Heart right ventricle (tissue), 16 donors: ENCODE results near the gene TFAP2C. TPM values are rescaled to one million over a fixed set of nuclear protein-coding genes. Genes with fewer than 3 reads are reported as not detected.

Experiments used
- ATAC-seq, 8 donors: fragments of 200-7000 bp; cut with Tn5 transposase; one replicate each; pipeline ENCODE4 v1.9.1; 2020; ENCODE audit warnings: mild to moderate bottlenecking in 8 of 8, moderate library complexity in 8 of 8, moderate number of reproducible peaks in 1 of 8
- DNase-seq, 2 donors: peaks; one replicate each; pipeline ENCODE4 v3.0.0-alpha.2; 2020
- H3K27ac ChIP-seq, 10 donors: fragments of 200-600 bp; sonication (generic) in 2 of 10; one replicate each; pipeline versions ENCODE4 v1.5.0 to v1.8.0; 2020 to 2022; ENCODE audit warnings: mild to moderate bottlenecking in 3 of 10
- H3K27me3 ChIP-seq, 7 donors: fragments of 200-600 bp; one replicate each; pipeline ENCODE4 v1.8.0; 2021 to 2022; ENCODE audit warnings: mild to moderate bottlenecking in 2 of 7
- H3K36me3 ChIP-seq, 9 donors: fragments of 200-600 bp; sonication (generic) in 1 of 9; one replicate each; pipeline versions ENCODE4 v1.5.0 to v1.8.0; 2020 to 2022; ENCODE audit warnings: mild to moderate bottlenecking in 2 of 9
- H3K4me1 ChIP-seq, 9 donors: fragments of 200-600 bp; sonication (generic) in 1 of 9; one replicate each; pipeline versions ENCODE4 v1.5.0 to v1.8.0; 2020 to 2022; ENCODE audit warnings: mild to moderate bottlenecking in 4 of 9
- H3K4me3 ChIP-seq, 10 donors: fragments of 200-600 bp; sonication (generic) in 2 of 10; one replicate each; pipeline versions ENCODE4 v1.5.0 to v1.8.0; 2020 to 2022; ENCODE audit warnings: mild to moderate bottlenecking in 7 of 10, moderate library complexity in 2 of 10
- H3K9me3 ChIP-seq, 11 donors: fragments of 200-600 bp in 10 of 11; sonication (generic) in 2 of 11; one replicate each; pipeline versions ENCODE4 v1.5.0 to v1.8.0; 2013 to 2022; ENCODE audit warnings: mild to moderate bottlenecking in 2 of 11, control low read depth in 1 of 11, moderate library complexity in 1 of 11
- WGBS, 2 donors: extraction: QIAGEN DNeasy Blood & Tissue Kit; methylation state at CpG; one replicate each; pipeline ENCODE4 v1.1.7; 2013; ENCODE audit warnings: inconsistent platforms in 1 of 2; 5-methylcytosine and 5-hydroxymethylcytosine counted together
- intact Hi-C, 10 donors: fragments of 100-400 bp; cut with DNase I; formaldehyde crosslinking; loops; one replicate each; pipeline versions ENCODE4 v1.11.1 to v1.14.2; 2022
- polyA plus RNA-seq, 2 donors: library from polyadenylated mRNA; stranded (reverse); fragments of 200-250 nt; gene quantifications; one replicate each; pipeline ENCODE4 v1.2.3, GENCODE V29; 2013
- total RNA-seq, 10 donors: library from RNA; stranded (reverse); fragmentation: NEBNext Ultra II Directional in 3 of 10; extraction: Animal tissue kit (Norgen Biotek cat#: 25700) in 3 of 10; gene quantifications; one replicate each; pipeline versions ENCODE4 v1.2.1 to v1.2.4, GENCODE V29; 2021 to 2023
- TF ChIP-seq, protein P1 (sequence below), 9 donors: fragments of 200-600 bp; sonication (generic) in 2 of 9; IDR thresholded peaks; one replicate each; pipeline versions ENCODE4 v1.5.0 to v1.8.0; 2021 to 2022; ENCODE audit warnings: antibody characterized with exemption in 9 of 9, mild to moderate bottlenecking in 5 of 9, moderate library complexity in 1 of 9
- donor health status: Arrhythmogenic right ventricular cardiomyopathy.
- donor health status: ischemic (EF 13 %, LVEDD 7.1; RV severe dilation, severe dysfunction).
- donor health status: healthy with polysubstance abuse.
- donor health status: DM: no; HTN: yes; CAD: no.
- donor health status: DM: no; HTN: no; CAD: no.
- donor health status: ischemic (EF 25% LVEDD 6.9; RV normal size, moderate dysfunction).
- donor health status: ischemic (EF 25% LVEDD 5.7; RV mildly dilated, moderate dysfunction).
- donor health status: healthy.
- donor health status: DM: yes; HTN: yes; CAD: no.
- donor health status: Ischemic cardiomyopathy.
- donor health status: ischemic (EF 35%, LVEDD 5.7; RV mildly dilated, moderate dysfunction).
- donor health status: nonischemic (EF 11% LVEDD 7.7; RV severe dilation, severe dysfunction).
- donor health status: DM: yes; HTN: yes; CAD: no.
- donor health status: PGD.
- donor health status: ischemic (EF 29% LVEDD 5.4; RV normal size, mild dysfunction).
- donor health status: nonischemic (EF 23%, LVEDD 6.1; RV moderate dilation, normal function).

The TFAP2C gene
- total and polyA plus RNA-seq, 12 donors, result 0.03 to 0.49 (median 0.14) TPM; not detected in 2

GRCh38 chr20:56607061-56607704 lies 21.9 kb upstream of the TFAP2C start:
- intact Hi-C loops, result no loop called here
- H3K4me1 ChIP-seq, result no peaks in the 10 kb centered on the region
- H3K27ac ChIP-seq, result no peak overlapping the region
- DNase-seq (no peak), ATAC-seq (no peak)
- no peaks in the 10 kb centered on the region for H3K36me3 ChIP-seq
- H3K9me3 ChIP-seq, result no peaks in the 10 kb centered on the region
- WGBS, 2 donors, result 87 to 89% methylated on average over 11 of the region's 11 CpGs
- peaks cover 0 to 22% (median 0%) of the 10 kb centered on the region in 7 donors for H3K27me3 ChIP-seq
- TF ChIP-seq, protein P1, sequence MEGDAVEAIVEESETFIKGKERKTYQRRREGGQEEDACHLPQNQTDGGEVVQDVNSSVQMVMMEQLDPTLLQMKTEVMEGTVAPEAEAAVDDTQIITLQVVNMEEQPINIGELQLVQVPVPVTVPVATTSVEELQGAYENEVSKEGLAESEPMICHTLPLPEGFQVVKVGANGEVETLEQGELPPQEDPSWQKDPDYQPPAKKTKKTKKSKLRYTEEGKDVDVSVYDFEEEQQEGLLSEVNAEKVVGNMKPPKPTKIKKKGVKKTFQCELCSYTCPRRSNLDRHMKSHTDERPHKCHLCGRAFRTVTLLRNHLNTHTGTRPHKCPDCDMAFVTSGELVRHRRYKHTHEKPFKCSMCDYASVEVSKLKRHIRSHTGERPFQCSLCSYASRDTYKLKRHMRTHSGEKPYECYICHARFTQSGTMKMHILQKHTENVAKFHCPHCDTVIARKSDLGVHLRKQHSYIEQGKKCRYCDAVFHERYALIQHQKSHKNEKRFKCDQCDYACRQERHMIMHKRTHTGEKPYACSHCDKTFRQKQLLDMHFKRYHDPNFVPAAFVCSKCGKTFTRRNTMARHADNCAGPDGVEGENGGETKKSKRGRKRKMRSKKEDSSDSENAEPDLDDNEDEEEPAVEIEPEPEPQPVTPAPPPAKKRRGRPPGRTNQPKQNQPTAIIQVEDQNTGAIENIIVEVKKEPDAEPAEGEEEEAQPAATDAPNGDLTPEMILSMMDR (IDR thresholded peaks at IDR 0.05), result no peak
- H3K4me3 ChIP-seq, result no peak overlapping the region

GRCh38 chr20:56608376-56608775 lies 20.7 kb upstream of the TFAP2C start:
- DNase-seq (no peak), ATAC-seq (no peak)
- Histone ChIP-seq H3K9me3 (no peaks in the 10 kb centered on the region), H3K27ac (no peak overlapping the region), H3K27me3 (peaks cover 0 to 17% (median 0%) of the 10 kb centered on the region in 7 donors), H3K4me3 (no peak overlapping the region), H3K4me1 (no peaks in the 10 kb centered on the region), H3K36me3 (no peaks in the 10 kb centered on the region)
- intact Hi-C loops, result no loop called here
- WGBS, 2 donors, result 88 to 92% methylated on average over 3 of the region's 3 CpGs
- TF ChIP-seq, protein P1 (IDR thresholded peaks at IDR 0.05), result no peak

GRCh38 chr20:56609321-56609720 lies 19.8 kb upstream of the TFAP2C start:
- ATAC-seq (no peak), DNase-seq (no peak)
- no peak overlapping the region for H3K4me3 ChIP-seq
- peaks cover 0 to 17% (median 0%) of the 10 kb centered on the region in 7 donors for H3K27me3 ChIP-seq
- intact Hi-C loops, result no loop called here
- WGBS, 2 donors, result 74 to 75% methylated on average over 3 of the region's 3 CpGs
- H3K27ac ChIP-seq, result no peak overlapping the region
- no peaks in the 10 kb centered on the region for H3K4me1 ChIP-seq
- TF ChIP-seq, protein P1 (IDR thresholded peaks at IDR 0.05), result no peak
- H3K36me3 ChIP-seq, result no peaks in the 10 kb centered on the region
- H3K9me3 ChIP-seq, result no peaks in the 10 kb centered on the region

DNA sequence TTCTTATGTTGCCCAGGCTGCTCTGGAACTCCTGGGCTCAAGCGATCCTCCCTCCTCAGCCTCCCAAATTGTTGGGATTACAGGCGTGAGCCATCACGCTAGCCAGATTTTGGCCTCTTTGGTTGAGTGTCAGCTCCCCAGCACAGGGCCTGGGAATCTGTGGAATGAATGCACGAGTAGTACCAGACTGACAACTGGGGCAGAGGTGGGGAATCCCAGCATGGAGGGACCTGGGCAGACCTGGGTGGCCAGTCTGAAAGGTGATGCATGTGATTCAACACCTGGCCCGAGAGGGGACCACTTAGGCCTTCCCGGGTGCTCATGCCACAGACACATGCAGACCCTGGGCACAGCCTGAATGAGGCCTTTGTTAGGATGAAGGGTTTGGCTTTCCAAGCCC lies 19.0 kb upstream of the TFAP2C start:
- H3K4me1 ChIP-seq, result no peaks in the 10 kb centered on the region
- DNase-seq (no peak), ATAC-seq (no peak)
- intact Hi-C loops, result no loop called here
- H3K27me3 ChIP-seq, result peaks cover 0 to 17% (median 0%) of the 10 kb centered on the region in 7 donors
- H3K4me3 ChIP-seq, result no peak overlapping the region
- no peak overlapping the region for H3K27ac ChIP-seq
- TF ChIP-seq, protein P1 (IDR thresholded peaks at IDR 0.05), result no peak
- 88% methylated on average over 6 of the region's 6 CpGs for WGBS, 2 donors
- H3K9me3 ChIP-seq, result no peaks in the 10 kb centered on the region
- no peaks in the 10 kb centered on the region for H3K36me3 ChIP-seq
